ENCODE data around the gene PDZRN4. TPM values are rescaled to one million over a fixed set of nuclear protein-coding genes. Genes with fewer than 3 reads are reported as not detected.

PDZRN4 gene
- total and polyA plus RNA-seq, 8 donors = 0.11 to 0.76 (median 0.34) TPM

GRCh38 chr12:41433460-41433859, 245.3 kb downstream of the PDZRN4 start:
- Histone ChIP-seq H3K9me3 (no peaks in the 10 kb centered on the region), H3K27ac (no peak overlapping the region), H3K4me1 (no peaks in the 10 kb centered on the region), H3K4me3 (no peak overlapping the region), H3K27me3 (no peaks in the 10 kb centered on the region), H3K36me3 (no peaks in the 10 kb centered on the region)
- intact Hi-C loops (cut with DNase I) = no loop called here
- DNase-seq = no peak
- ATAC-seq = no peak
- TF ChIP-seq CTCF (IDR thresholded peaks at IDR 0.05) = no peak

- intact Hi-C loops (cut with DNase I) = no loop called here
- no peak for ATAC-seq
- Histone ChIP-seq H3K27ac (no peak overlapping the region), H3K4me3 (no peak overlapping the region), H3K4me1 (no peaks in the 10 kb centered on the region), H3K9me3 (no peaks in the 10 kb centered on the region), H3K27me3 (no peaks in the 10 kb centered on the region), H3K36me3 (no peaks in the 10 kb centered on the region)
- no peak for DNase-seq
- TF ChIP-seq CTCF (IDR thresholded peaks at IDR 0.05) = no peak
Measured at GRCh38 chr12:41436076-41436475, 248.0 kb downstream of the PDZRN4 start.

- Histone ChIP-seq H3K27ac (no peak overlapping the region), H3K9me3 (no peaks in the 10 kb centered on the region), H3K4me1 (no peaks in the 10 kb centered on the region), H3K4me3 (no peak overlapping the region), H3K36me3 (no peaks in the 10 kb centered on the region), H3K27me3 (no peaks in the 10 kb centered on the region)
- no peak for ATAC-seq
- no peak for DNase-seq
- intact Hi-C loops (cut with DNase I) = no loop called here
- TF ChIP-seq CTCF (IDR thresholded peaks at IDR 0.05) = no peak
Measured at GRCh38 chr12:41437563-41437962, 249.4 kb downstream of the PDZRN4 start.

GRCh38 chr12:41438854-41439541, 250.9 kb downstream of the PDZRN4 start:
- no peaks in the 10 kb centered on the region for H3K9me3 ChIP-seq
- H3K4me3 ChIP-seq = no peak overlapping the region
- ATAC-seq = no peak
- no peak overlapping the region for H3K27ac ChIP-seq
- H3K4me1 ChIP-seq = no peaks in the 10 kb centered on the region
- no peak for TF ChIP-seq CTCF (IDR thresholded peaks at IDR 0.05)
- no peaks in the 10 kb centered on the region for H3K27me3 ChIP-seq
- intact Hi-C loops (cut with DNase I) = no loop called here
- DNase-seq = no peak
- no peaks in the 10 kb centered on the region for H3K36me3 ChIP-seq

- TF ChIP-seq CTCF (IDR thresholded peaks at IDR 0.05) = no peak
- intact Hi-C loops (cut with DNase I) = no loop called here
- ATAC-seq (no peak), DNase-seq (no peak)
- no peaks in the 10 kb centered on the region for H3K4me1 ChIP-seq
- H3K4me3 ChIP-seq = no peak overlapping the region
- H3K27ac ChIP-seq = no peak overlapping the region
- no peaks in the 10 kb centered on the region for H3K9me3 ChIP-seq
- H3K27me3 ChIP-seq = no peaks in the 10 kb centered on the region
- no peaks in the 10 kb centered on the region for H3K36me3 ChIP-seq
Measured at GRCh38 chr12:41439801-41440200, 251.7 kb downstream of the PDZRN4 start.

Data from left lung (tissue), 10 donors.